Measurements from ENCODE around the gene ZNF469. TPM values are rescaled to one million over a fixed set of nuclear protein-coding genes. Genes with fewer than 3 reads are reported as not detected.

ZNF469 gene
- polyA plus RNA-seq (ENCODE audit: insufficient read length in 12 of 12): 10 to 100 TPM in 2 of 12 donors, 1 to 10 TPM in 10; 3.8 to 31.0 (median 5.8) TPM
- long read RNA-seq, donor 1, full-length matches to known transcripts: 9 of 9 reads
- long read RNA-seq, donor 1, partial matches to known transcripts: 0 of 9 reads
- long read RNA-seq, donor 1, other reads (novel, unspliced or antisense): 0 of 9 reads
- long read RNA-seq, donor 2, full-length matches to known transcripts: 23 of 23 reads
- long read RNA-seq, donor 2, partial matches to known transcripts: 0 of 23 reads
- long read RNA-seq, donor 2, other reads (novel, unspliced or antisense): 0 of 23 reads
- long read RNA-seq, donor 3, full-length matches to known transcripts: 8 of 8 reads
- long read RNA-seq, donor 3, partial matches to known transcripts: 0 of 8 reads
- long read RNA-seq, donor 3, other reads (novel, unspliced or antisense): 0 of 8 reads
- long read RNA-seq, donor 4, full-length matches to known transcripts: 11 of 11 reads
- long read RNA-seq, donor 4, partial matches to known transcripts: 0 of 11 reads
- long read RNA-seq, donor 4, other reads (novel, unspliced or antisense): 0 of 11 reads
- long read RNA-seq, donor 5, full-length matches to known transcripts: 14 of 14 reads
- long read RNA-seq, donor 5, partial matches to known transcripts: 0 of 14 reads
- long read RNA-seq, donor 5, other reads (novel, unspliced or antisense): 0 of 14 reads
- long read RNA-seq, donor 6, full-length matches to known transcripts: 13 of 13 reads
- long read RNA-seq, donor 6, partial matches to known transcripts: 0 of 13 reads
- long read RNA-seq, donor 6, other reads (novel, unspliced or antisense): 0 of 13 reads
- long read RNA-seq, donor 7, full-length matches to known transcripts: 19 of 19 reads
- long read RNA-seq, donor 7, partial matches to known transcripts: 0 of 19 reads
- long read RNA-seq, donor 7, other reads (novel, unspliced or antisense): 0 of 19 reads
- long read RNA-seq, donor 8, full-length matches to known transcripts: 24 of 24 reads
- long read RNA-seq, donor 8, partial matches to known transcripts: 0 of 24 reads
- long read RNA-seq, donor 8, other reads (novel, unspliced or antisense): 0 of 24 reads
- long read RNA-seq, donor 9, full-length matches to known transcripts: 16 of 16 reads
- long read RNA-seq, donor 9, partial matches to known transcripts: 0 of 16 reads
- long read RNA-seq, donor 9, other reads (novel, unspliced or antisense): 0 of 16 reads
- long read RNA-seq, donor 10, full-length matches to known transcripts: 12 of 12 reads
- long read RNA-seq, donor 10, partial matches to known transcripts: 0 of 12 reads
- long read RNA-seq, donor 10, other reads (novel, unspliced or antisense): 0 of 12 reads
- long read RNA-seq, donor 11, full-length matches to known transcripts: 20 of 20 reads
- long read RNA-seq, donor 11, partial matches to known transcripts: 0 of 20 reads
- long read RNA-seq, donor 11, other reads (novel, unspliced or antisense): 0 of 20 reads

GRCh38 chr16:88382491-88383400, at the start of gene ZNF469:
Gene ZNF469 (plus strand): TSS chr16:88382959. CDS start chr16:88427471, 44,512 bp downstream.
- DNase-seq: no peak

- DNase-seq: no peak
Measured at GRCh38 chr16:88333848-88334777, 48.6 kb upstream of the ZNF469 start.

- no peak for DNase-seq
Measured at GRCh38 chr16:88334778-88335720, 47.7 kb upstream of the ZNF469 start.

GRCh38 chr16:88337021-88337420, 45.7 kb upstream of the ZNF469 start:
- no peak for DNase-seq

GRCh38 chr16:88337538-88337937, 45.2 kb upstream of the ZNF469 start:
- DNase-seq: no peak

- no peak for DNase-seq
Measured at GRCh38 chr16:88338111-88338510, 44.6 kb upstream of the ZNF469 start.

GRCh38 chr16:88338896-88339295, 43.9 kb upstream of the ZNF469 start:
- no peak for DNase-seq

GRCh38 chr16:88339930-88340754, 42.6 kb upstream of the ZNF469 start:
- no peak for DNase-seq

GRCh38 chr16:88340755-88341150, 42.0 kb upstream of the ZNF469 start:
- DNase-seq: no peak

GRCh38 chr16:88341551-88342290, 41.0 kb upstream of the ZNF469 start:
- DNase-seq: no peak

GRCh38 chr16:88342491-88342890, 40.3 kb upstream of the ZNF469 start:
- DNase-seq: no peak

GRCh38 chr16:88343271-88343791, 39.4 kb upstream of the ZNF469 start:
- DNase-seq: no peak

- DNase-seq: no peak
Measured at GRCh38 chr16:88344411-88345030, 38.2 kb upstream of the ZNF469 start.

GRCh38 chr16:88345031-88345720, 37.6 kb upstream of the ZNF469 start:
- DNase-seq: no peak
